AML-193 (cell line): ENCODE data around the gene PARM1.

Source experiments
- DNase-seq, 2 experiments: peaks; one replicate each; lab custom pipeline; 2025; lab: John Stamatoyannopoulos, UW

Gene PARM1

DNA sequence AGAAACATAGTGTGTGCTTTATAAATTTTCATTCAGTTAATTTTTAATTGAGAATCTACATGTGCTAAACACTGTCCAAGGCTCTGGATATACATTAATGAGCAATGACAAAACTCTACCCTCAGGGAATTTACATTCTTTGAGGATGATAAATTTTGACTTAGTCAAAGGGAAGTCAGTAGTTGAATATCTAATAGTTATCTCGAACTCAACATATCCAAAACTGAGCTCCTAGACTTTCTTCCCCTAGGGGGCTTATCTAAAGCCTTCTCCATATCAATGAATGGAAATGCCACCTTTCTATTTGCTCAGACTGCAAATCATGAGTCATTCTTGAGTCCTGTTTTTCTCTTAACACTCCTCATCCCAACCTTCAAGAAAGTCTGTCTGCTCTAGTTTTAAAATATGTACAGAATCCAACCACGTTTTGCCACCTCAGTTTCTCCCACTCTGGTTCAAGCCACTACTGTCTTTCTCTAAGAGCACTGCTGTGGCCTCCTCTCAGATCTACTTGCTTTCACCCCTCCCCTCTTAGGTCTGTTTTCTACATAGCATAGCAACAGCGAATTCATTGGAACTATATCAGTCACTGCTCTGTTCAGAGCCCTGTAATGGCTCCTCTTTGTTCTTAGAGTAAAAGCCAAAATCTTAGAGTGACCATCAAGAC, 9.5 kb downstream of the PARM1 start:
- no peak for DNase-seq

- no peak for DNase-seq
These were observed 10.0 kb downstream of the PARM1 start for GRCh38 chr4:74942918-74943253.

DNA sequence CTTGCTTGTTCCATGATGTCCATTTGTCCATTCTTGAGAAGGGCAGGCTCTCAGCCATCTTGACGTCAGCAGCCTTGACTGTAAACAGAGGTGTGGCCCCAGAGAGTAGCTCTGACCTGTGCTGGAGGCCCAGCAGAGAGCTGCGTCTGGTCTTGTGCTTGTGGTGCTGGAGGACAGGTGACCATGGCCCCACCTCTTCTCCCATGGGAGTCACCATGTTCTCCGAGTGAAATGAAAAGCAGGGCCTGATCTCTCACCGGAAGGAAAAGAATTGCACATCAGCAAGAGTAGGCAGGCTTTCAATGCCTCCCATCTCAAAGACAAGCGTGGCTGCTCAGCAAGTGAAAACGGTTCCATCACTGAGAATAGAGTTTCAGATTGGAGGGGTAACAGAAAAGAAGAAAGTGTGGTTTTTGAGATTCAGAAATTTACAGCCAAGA, 11.5 kb downstream of the PARM1 start:
- DNase-seq, result no peak

DNA sequence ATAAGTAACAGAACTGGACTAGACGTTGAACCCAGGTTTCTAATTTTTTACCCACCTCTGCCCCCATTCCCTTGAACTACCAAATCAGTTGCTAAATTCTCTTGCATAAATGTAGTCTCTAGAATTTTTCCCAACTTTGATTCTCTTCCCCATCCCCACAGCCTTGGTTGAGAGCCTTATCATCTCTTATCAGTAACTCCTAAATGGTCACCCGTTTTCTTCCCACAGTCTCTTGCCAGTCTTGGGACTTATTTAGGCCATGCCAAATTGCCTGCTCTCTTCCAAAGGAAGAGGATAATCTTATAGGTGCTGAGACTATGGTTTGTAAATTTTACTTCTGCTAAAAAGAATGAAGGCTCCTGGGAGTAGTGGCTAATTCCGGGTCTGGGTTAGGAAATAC, 13.3 kb downstream of the PARM1 start:
- DNase-seq, result no peak

DNA sequence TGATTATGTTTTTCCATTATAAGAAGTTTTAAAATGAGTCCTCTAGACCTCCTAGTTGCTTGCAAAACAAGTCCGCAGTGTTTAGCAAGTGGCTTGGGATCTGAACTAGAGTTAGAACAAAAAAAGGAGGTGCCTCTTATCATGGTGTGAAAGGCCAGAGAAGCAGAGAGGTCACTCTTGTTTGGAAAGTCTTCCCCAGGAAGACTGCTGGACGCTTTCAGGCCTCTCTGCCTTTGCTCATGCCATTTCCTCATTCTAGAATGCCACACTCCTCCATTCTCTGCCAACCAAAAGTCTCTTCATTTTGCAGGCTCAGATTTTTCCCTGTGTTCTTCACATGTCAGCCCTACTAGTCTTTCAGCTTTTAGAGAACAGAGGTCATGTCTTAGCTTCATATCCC, 14.9 kb downstream of the PARM1 start:
- DNase-seq, result no peak

- no peak for DNase-seq
These were observed 15.3 kb downstream of the PARM1 start for GRCh38 chr4:74948236-74948635.

GRCh38 chr4:74950200-74950599, 17.3 kb downstream of the PARM1 start:
- no peak for DNase-seq

GRCh38 chr4:74950882-74951281, 18.0 kb downstream of the PARM1 start:
- no peak for DNase-seq

DNA sequence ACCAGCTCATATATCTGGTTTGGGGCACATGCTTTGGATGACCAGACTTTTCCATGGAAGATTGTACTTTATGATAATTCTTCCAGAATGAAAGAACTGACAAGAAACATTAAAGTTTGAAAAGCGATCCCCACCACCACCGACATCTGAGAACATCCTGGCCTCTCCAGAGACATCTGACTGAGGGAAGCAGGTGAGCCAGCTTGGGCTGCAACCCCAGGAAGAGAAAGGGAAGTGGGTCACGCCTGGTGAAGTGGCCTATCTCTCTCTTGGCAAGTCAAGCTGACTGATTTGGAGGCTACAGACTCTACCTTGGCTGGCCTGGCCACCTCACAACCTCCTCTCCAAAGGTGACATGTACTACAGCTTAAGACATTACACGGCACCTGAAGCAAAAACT, 20.7 kb downstream of the PARM1 start:
- no peak for DNase-seq

DNA sequence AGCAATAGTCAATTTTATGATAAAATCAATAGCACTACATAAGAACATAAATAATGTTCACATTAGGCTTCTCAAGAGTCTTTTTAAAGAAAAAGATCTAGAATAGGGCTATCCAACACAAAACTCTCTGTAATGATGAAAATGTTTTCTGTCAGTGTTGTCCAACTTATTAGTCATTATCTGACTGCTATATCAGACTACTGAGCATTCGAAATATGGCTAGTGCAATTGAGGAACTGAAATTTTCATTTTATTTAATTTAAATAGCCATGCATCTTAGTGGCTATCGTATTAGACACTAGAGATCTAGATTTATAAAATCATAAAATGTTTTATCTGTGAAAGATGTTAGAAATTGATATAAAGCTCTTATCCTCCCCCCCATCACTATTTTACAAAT, 26.0 kb downstream of the PARM1 start:
- no peak for DNase-seq

DNA sequence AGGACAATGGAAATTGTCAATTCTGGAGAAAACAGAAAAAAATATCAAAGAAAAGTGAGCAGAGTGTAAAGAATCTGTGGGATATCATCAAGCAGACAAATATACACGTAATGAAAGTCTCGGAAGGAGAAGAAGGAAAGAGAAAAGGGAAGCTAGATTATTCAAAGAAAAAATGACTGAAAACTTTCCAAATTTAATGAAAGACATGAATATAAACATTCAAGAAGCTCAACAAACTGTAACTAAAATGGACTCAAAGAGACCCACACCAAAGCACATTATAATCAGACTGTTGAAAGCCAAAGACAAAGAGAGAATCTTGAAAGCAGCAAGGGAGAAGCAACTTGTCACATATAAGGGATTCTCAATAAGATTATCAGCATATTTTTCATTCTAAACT, 28.3 kb downstream of the PARM1 start:
- DNase-seq, result no peak

DNA sequence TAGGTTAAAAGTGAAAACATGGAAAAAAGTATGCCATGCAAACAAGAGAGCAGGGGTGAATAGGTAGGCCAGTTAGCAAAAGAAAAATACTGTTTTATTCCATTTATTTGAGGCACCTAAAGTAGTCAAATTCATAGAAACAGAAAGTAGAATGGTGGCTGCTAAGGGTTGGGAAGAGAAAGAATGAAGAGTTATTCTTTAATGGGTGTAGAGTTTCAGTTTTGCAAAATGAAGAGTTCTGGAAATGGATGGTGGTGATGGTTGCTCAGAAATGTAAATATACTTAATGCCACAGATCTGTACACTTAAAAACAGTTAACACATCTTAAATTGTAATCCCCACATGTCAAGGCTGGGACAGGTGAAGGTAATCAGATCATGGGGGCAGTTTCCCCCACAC, 29.7 kb downstream of the PARM1 start:
- DNase-seq, result no peak

DNA sequence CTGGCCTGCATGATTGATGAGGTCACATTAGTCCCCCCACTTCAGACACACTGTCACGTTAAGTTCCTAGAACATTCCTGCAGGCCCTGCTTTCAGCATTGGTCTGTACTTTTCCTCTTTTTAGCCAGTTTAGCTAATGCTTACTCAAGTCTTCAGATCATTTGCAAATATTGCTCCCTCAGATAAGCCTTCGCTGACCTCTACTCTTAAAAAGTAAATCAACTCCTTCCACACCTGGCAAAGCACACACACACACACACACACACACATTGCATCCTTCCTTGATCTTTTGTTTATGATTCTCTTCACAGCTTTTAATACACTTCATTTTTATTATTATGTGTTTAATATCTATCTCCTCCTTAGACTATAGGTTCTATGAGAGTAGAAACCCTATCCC, 31.4 kb downstream of the PARM1 start:
- no peak for DNase-seq

DNA sequence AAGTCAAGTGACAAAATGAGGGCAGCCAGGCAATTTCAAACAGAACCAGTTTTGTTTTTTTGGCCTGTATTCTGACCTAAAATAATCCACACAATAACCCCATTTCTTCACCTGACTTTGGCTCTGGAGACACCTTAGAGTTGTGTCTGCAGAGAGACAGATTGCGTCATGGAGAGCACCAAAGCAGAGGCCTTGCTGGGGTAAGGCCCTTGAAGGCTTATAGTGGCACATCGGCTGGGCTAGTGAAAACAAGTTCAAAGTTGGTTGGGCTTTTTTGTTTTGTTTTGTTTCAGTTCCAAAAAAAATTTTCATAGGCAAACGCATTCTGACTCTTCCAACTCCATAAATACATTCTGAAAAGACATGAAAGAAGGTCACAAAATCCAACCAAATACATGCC, 34.4 kb downstream of the PARM1 start:
- no peak for DNase-seq

- no peak for DNase-seq
These were observed 35.7 kb downstream of the PARM1 start for GRCh38 chr4:74968456-74969164.

GRCh38 chr4:74969507-74970474, 36.9 kb downstream of the PARM1 start:
- DNase-seq, result no peak

GRCh38 chr4:74970577-74970976, 37.7 kb downstream of the PARM1 start:
- no peak for DNase-seq

DNA sequence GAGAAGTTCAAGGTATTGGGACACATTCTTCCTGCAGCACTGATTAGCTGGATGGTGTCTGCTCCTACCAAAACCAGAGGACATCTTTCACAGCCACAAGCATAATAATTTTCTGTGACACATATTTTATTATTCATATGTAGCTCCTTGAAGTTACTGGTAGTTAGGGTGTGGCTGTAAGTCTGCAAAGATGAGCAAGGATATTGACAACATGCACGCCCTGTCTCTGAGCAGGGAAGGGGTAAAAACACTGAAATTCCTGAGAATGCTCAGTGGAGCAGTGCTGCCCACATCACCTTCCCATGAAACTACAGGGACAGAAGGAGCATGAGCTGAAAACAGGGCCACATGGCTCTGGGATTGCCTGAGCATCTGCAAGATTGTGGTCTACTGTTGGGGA, 38.9 kb downstream of the PARM1 start:
- DNase-seq, result no peak

DNA sequence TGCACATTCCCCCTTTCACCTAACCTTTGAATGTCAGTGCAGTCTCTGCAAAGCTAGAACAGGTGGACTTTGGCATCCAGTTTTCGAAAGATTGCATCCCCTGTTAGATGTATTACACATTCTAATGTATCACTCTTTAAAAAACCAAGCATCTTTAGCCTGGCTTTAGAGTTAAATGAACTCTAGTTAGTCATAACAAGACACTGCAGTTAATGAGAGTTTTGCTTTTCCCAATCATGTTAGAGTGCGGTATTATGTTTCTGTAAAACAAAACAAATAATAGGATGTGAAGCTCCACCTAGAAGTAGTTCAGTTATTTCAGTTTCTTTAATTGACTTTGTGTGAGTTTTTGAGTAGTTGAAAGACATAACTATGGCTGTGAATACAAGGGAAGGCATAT, 42.2 kb downstream of the PARM1 start:
- DNase-seq, result no peak

DNA sequence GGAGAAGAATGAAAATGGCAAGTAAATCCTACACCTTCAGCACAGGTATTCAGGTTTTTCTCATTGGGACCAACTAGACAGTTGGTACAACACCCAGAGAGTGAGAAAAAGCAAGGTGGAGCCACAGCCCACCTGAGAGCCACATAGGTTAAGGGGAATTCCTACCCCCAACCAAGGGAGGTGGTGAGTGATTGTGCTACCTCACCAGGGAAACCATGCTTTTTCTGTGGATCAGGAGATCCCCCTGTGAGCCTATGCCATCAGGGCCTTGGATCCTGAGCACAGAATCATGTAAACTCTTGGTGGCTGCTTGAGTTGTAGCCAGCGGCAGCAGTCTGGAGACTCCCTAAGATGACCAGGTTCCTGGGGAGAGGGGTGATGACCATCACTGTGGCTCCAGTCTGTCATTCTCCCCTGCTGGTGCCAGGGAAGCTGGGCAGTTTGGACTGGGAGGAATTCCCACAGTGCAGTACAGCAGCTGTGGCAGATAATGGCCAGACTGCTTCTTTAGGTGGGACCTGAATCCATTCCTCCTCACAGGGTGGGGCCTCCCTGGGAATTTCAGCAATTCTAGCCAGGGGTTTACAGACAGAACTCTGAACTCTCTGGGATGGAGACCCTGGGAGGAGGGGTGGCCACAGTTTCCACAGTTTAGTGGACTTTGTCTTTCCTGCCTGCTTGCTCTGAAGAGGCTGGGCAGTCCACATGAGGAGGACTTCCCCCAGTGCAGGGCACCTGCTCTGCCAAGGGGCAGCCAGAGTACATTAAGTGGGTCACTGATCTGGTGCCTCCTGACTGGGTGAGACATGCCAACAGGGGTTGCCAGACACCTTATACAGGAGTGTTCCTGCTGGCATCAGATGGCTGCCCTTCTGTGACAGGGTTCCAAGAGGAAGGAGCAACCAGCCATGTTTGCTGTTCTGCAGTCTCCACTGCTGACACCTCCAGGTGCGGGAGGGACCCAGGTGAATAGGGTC, 43.2 kb downstream of the PARM1 start:
- DNase-seq, result no peak

DNA sequence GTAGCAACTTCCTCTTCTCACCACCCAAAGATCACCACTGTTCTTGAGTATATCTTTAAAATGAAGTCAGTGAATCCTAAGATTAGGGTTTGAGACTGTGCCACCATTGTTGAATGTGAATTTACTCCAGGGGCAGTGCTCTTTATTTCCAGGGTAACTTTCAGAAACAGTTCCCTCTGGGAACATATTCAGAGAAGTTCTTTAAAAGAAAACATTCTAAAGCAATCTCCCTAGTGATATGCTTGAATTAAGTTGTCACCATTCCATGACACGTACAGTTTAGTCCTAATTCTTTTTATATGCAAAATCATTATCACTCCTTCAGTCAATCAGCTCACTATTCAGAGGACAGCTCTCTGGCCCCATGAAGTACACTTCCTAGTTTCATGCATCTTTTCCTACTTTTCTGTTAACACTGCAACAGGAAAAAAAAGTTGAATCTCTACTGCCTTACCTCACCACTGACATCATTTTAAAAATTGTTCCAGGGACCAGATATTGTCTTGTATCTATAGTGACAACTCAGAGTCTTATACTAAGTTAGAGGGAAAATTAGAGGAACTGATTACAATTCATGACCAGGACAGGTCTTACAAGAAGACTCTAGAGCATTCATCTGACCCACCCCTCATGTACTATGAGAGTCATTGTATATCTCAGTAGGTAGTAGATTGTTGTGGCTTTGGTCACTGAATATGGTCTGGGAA, 49.8 kb downstream of the PARM1 start:
- DNase-seq, result no peak
